Measurements from ENCODE around the gene GSK3B.

Gene GSK3B

DNA sequence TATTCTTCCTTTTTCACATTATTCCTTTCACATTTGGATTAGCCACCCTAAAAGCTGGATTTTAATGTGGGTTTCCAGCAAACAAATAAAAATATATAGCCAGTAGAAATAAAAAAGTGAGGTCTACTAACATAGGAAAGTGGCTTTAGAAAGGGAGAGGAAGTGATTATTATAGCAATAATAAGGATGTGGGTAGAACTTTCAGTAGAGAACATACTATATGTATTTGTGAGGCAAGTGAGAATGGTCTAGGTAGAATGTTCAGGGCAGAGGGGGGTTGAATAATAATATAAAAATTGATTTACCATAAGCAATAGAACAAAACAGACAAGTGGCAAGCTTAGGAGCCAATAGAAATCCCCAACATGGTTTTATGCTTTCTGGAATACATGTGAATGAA is 223.7 kb downstream of the GSK3B start:
- DNase-seq, result no peak

GRCh38 chr3:119864476-119864875 is 229.8 kb downstream of the GSK3B start:
- no peak for DNase-seq

GRCh38 chr3:119862616-119863015 is 231.6 kb downstream of the GSK3B start:
- no peak for DNase-seq

DNA sequence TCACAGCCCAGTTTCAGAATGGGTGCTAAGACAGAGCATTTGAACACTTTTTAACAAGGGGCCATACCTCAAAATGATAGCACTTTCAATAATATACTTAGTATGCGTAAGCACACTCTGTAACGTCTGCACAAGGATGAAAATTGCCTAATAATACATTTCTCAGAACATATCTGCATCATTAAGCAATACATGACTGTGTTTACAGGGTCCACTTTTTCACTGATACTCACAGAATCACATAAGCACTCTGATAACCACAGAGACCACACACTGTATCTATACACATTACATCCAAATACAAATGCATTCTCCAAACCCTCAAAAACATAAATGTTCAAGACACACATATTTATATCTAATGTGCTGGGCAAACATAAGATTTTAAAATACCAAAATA is 232.6 kb downstream of the GSK3B start:
- no peak for DNase-seq

GRCh38 chr3:119859728-119860127 is 234.5 kb downstream of the GSK3B start:
- DNase-seq, result no peak

GRCh38 chr3:119858957-119859356 is 235.3 kb downstream of the GSK3B start:
- no peak for DNase-seq

GRCh38 chr3:119856695-119857094 is 237.6 kb downstream of the GSK3B start:
- DNase-seq, result no peak

- no peak for DNase-seq
These were observed 245.1 kb downstream of the GSK3B start for GRCh38 chr3:119849126-119849525.

DNA sequence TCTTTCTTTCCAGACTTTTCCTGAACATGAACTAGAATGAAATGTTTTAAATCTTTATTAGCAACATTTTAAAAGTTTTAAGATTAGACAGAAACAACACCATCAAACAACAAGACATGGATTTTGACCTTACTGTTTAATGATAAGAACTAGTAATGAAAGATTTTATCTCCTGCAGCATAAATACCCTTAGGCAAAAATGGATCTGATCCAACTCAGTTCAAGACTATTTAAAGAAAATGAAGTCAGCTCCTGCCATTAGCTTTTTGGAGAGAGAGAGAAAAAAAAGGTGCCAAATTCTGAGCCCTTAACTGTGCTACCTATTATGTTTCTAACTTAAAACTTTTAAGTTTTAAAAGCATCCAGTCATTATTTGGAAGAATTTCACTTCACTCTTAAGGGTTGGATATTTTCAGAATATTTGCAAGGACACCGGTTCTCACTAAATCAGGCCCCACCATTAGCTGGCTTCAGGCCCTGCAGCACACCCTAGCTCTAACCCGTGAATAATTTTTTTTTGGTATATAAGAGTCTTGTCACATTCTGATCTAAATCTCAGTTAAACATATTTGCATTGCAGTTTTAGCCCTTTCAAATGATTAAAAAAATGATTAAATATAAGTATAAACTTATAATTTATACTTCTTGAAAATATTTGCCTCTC is 252.3 kb downstream of the GSK3B start:
- no peak for DNase-seq

- DNase-seq, result no peak
These were observed 258.7 kb downstream of the GSK3B start for GRCh38 chr3:119835556-119835955.

DNA sequence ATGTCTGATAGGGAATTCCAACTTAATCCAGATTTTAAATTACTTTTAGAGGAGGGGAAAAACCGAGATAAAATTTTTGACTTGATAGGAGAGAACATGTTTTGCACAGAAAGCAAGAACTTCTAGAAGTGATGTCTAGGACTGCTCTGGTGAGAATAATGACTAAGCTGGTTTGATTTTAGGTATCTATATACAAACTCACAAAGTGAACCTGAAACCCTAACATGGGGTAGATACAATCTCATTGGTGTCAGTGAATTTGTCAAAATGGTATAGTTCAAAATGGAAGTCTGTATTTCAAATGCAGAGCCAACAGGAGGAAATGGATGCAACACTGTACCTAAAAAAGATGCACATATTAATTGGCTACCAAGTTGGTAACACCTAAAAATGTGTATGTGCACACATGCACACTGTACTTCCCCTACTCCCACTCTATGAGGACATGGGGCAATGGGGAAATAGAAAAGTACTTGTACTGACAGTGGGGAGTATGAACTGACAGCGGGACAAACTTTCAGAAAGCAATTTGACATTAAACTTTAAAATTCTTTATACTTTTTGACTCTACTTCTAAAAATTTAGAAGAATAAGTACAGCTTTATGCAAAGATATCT is 259.4 kb downstream of the GSK3B start:
- DNase-seq, result no peak

- DNase-seq, result no peak
These were observed 262.3 kb downstream of the GSK3B start for GRCh38 chr3:119831941-119832371.

GRCh38 chr3:119831022-119831421 is 263.2 kb downstream of the GSK3B start:
- no peak for DNase-seq

DNA sequence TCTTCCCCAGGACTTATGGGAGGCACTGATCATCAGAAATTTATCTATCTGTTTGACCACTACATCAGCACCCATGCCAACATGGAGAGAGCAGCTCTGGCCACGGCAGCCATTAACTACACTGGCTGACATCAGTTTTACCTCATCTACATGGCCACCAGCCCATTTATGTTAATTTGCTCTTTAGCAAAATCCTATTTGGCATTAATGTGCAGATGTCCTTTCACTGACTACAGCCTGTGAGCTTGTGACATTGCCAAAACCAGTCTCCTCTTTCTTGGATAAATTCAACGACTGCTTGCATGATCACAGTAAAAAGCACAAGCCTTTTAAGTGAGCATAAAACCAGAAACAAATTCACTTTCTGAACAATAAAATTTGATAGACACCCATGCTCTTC is 264.8 kb downstream of the GSK3B start:
- DNase-seq, result no peak

GRCh38 chr3:119826711-119827608 is 267.3 kb downstream of the GSK3B start:
- DNase-seq, result no peak

DNA sequence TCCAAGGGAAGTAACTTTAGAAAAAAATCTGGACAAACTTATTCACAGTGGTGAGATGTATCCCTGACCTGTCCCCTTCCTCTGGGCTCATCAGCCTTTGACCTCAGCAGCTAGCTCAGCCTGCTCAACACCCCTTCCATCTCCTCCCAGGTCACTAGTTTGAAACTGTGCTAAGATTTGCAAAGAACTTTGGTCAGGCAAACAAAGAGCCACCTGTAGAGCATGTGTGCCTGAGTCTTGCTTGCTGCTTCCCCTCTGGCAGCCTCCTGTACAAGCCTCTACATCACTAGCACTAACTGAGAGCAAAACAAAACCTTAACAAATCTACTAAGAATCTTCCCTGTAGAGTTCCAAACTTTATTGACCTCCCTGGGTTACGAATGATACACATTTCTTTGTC is 268.4 kb downstream of the GSK3B start:
- no peak for DNase-seq

GRCh38 chr3:119819806-119820205 is 274.4 kb downstream of the GSK3B start:
- DNase-seq, result no peak

GRCh38 chr3:119818937-119819336 is 275.3 kb downstream of the GSK3B start:
- no peak for DNase-seq

DNA sequence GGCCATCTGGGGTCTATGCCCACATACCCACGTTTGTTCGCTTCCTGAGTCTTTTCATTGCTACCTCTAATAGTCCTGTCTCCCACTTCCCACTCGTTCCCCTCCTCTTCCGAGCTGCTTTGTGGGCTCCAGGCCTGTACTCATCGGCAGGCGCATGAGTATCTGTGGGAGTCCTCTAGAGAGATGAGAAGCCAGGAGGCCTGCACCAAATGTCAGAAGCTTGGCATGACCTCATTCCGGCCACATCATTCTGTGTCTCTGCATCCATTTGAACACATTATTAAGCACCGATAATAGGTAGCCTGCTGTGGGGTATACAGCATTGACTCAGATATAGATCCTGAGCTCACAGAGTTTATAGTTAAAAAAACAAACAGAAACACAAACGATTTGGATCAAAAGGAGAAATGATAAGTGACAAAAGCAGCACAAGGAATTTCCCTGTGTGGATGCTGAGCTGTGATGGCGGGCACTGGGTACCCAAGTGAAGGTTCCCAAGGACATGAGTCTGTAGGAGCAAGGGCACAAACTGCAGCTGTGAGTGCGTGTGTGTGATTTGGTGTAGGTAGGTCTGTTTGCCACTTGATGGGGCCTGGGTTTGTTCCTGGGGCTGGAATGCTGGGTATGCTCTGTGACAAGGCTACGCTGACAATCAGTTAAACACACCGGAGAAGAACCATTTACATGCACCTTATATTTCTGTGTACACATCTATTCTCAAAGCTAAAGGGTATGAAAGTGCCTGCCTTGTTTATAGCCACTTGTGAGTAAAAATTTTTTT is 276.5 kb downstream of the GSK3B start:
- no peak for DNase-seq

DNA sequence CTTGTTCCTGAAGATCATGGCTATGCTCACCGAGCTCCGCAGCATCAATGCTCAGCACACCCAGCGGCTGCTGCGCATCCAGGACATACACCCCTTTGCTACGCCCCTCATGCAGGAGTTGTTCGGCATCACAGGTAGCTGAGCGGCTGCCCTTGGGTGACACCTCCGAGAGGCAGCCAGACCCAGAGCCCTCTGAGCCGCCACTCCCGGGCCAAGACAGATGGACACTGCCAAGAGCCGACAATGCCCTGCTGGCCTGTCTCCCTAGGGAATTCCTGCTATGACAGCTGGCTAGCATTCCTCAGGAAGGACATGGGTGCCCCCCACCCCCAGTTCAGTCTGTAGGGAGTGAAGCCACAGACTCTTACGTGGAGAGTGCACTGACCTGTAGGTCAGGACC is 277.2 kb downstream of the GSK3B start:
- no peak for DNase-seq

- DNase-seq, result no peak
These were observed 278.5 kb downstream of the GSK3B start for GRCh38 chr3:119815716-119816115.

GRCh38 chr3:119812491-119813058 is 281.7 kb downstream of the GSK3B start:
- no peak for DNase-seq

GRCh38 chr3:119810018-119810435 is 284.2 kb downstream of the GSK3B start:
- DNase-seq, result peak; percentile 21
